ENCODE results near the gene KLHL26.
A peak's percentile ranks its signal among the peaks of the same experiment; 100 is the strongest.

Gene KLHL26

DNA sequence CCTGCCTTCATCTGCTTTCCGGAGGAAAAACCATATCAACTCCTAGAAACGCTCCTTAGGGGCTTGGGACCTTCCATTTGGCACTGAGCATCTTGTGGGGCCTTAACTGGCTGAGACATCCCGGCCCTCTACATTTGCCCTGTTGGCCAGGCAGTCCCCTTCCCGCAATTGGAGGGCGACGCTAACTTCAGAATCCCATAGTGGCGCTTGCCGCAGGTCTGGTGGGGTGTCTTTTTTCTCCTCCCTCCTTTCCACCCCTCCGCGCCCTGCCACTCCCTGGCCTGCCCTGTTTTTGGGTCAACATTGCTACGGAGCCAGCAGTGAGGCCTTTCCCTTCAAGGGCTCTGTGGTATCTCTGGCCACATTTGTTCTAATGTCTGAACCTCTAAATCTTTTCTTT, 33.1 kb downstream of the KLHL26 start:
- TF ChIP-seq, protein P1, sequence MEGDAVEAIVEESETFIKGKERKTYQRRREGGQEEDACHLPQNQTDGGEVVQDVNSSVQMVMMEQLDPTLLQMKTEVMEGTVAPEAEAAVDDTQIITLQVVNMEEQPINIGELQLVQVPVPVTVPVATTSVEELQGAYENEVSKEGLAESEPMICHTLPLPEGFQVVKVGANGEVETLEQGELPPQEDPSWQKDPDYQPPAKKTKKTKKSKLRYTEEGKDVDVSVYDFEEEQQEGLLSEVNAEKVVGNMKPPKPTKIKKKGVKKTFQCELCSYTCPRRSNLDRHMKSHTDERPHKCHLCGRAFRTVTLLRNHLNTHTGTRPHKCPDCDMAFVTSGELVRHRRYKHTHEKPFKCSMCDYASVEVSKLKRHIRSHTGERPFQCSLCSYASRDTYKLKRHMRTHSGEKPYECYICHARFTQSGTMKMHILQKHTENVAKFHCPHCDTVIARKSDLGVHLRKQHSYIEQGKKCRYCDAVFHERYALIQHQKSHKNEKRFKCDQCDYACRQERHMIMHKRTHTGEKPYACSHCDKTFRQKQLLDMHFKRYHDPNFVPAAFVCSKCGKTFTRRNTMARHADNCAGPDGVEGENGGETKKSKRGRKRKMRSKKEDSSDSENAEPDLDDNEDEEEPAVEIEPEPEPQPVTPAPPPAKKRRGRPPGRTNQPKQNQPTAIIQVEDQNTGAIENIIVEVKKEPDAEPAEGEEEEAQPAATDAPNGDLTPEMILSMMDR (IDR thresholded peaks at IDR 0.05), result no peak
- TF ChIP-seq ZFX (IDR thresholded peaks at IDR 0.05; ENCODE audit: borderline replicate concordance), result no peak
- H3K27ac ChIP-seq, result no peak overlapping the region

DNA sequence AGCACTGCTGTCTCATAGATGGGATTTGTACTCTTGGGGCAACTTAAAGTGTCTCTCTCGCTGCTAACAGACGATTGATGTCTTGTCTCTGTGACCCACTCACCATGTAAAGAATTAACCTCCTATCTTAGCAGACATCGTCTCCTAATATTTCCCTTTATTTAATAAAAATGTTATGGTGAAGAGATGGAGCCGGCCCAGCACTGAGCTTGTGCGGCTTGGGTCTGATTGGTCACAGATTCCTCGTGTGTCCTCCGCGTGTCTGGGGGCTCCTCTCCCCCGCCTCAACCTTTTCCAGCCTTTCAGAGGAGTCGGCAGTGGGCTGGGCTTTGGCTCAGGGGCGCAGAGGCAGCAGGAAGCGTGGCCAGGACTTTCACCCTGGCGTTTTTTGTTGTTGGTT, 33.5 kb downstream of the KLHL26 start:
- TF ChIP-seq, protein P1 (IDR thresholded peaks at IDR 0.05), result no peak
- TF ChIP-seq ZFX (IDR thresholded peaks at IDR 0.05; ENCODE audit: borderline replicate concordance), result no peak
- no peak overlapping the region for H3K27ac ChIP-seq

DNA sequence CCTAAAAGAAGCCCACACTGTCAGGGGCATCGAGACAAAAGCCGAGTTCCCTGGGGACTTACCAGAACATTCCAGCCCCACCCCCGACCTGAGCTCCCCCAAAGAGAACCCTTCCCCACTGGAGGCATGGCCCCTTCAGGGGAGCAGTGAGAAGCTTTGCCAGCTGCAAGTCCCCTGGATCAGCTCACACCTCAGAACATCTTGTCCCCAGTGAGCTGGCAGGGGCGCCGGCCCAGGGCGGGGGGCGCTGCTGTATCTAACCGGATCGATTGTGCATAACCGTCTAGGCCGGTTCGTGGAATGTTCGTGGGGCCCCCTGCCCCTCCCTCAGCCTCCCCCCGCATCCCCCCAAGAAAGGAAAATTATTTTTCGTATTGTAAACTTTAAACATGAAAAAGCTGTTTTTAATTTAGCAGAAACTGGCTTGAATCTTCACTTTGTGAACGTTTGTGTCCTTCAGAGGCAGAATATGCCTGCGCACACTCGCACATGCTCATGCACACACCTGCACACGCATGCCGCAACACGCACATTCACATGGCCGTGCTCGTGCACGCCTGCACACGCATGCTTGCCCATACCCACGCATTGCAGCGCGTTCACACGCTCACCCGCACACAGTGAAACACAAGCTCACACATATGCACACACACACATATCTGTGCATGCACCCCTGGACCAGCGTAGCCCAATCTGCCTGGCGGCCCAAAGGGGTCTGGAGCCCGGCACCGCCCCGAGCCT, 34.6 kb downstream of the KLHL26 start:
- H3K27ac ChIP-seq, result no peak overlapping the region
- no peak for TF ChIP-seq ZFX (IDR thresholded peaks at IDR 0.05; ENCODE audit: borderline replicate concordance)
- TF ChIP-seq, protein P1 (IDR thresholded peaks at IDR 0.05), result no peak

DNA sequence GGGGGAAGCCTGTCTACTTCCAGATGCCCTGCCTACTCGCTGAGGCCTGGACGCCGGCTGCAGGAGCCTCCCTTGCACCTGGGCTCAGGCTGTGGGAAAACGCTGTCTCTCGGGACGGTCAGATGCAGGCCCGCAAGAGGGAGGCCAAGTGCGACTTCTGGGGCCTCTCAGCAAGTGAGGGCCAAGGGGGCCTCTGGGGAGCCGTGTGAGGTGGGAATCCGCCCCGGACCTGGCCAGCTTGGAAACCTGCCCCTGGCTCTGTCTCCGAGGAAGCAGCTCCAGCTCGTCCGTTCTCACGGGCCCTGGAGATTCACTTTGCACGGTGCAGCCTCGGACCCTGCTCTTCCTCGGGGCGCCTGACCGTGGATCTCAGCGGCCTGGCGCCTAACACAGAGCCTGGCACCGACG, 35.2 kb downstream of the KLHL26 start:
- no peak overlapping the region for H3K27ac ChIP-seq

DNA sequence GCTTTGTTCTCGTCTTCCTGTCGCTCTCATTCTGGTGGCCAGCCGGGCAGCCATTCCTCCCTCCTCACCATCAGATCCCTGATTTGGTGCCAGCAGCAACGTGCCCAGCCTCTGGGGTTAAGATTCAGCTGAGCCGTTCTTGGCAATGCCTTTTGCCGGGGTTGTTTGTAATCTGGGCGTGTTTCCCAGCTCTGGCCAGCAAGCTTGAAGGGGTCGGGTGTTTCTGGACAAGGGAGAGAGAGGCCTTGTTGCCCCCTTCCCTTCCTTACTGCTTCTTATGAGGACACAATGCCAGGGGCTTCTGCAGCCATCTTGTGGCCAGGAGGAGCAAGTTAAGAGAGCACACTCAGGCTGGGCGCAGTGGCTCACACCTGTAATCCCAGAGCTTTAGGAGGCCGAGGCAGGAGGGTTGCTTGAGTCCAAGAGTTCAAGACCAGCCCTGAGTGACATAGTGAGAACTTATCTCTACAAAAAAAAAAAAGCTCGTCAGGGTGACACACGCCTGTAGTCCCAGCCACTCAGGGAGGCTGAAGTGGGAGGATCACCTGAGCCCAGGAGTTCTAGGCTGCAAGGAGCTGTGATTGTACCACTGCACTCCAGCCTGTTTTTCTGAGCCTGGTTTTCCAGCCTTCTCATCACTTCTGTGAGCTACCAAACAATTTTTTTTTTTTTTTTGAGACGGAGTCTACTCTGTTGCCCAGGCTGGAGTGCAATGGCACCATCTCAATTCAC, 35.9 kb downstream of the KLHL26 start:
- H3K27ac ChIP-seq, result no peak overlapping the region
- TF ChIP-seq, protein P1 (IDR thresholded peaks at IDR 0.05), result peak; percentile 18; the same call in 1 of the 2 replicates
- no peak for TF ChIP-seq ZFX (IDR thresholded peaks at IDR 0.05; ENCODE audit: borderline replicate concordance)

More for the DNA sequence above, 35.2 kb downstream of the KLHL26 start:
- TF ChIP-seq ZFX (IDR thresholded peaks at IDR 0.05; ENCODE audit: borderline replicate concordance), result no peak
- TF ChIP-seq, protein P1 (IDR thresholded peaks at IDR 0.05), result no peak

DNA sequence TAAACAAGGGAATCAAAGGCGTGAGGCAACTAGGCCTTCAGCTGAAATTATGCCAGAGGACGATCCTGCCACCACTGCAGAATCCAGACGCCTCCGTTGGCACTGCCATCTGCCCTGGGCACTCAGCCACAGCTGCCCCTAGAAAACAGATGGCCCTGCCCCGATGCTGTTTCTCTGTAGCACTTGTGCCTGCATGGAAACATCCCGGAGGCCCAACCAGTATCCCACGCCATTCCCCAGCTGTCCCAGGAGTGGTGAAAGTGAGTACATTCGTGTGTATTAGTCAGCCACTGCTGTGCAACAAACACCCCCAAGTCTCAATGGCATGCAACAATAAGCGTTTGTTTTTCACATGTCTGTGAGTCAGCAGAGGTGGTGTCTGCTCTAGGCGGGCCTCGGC, 37.8 kb downstream of the KLHL26 start:
- TF ChIP-seq ZFX (IDR thresholded peaks at IDR 0.05; ENCODE audit: borderline replicate concordance), result no peak
- TF ChIP-seq, protein P1 (IDR thresholded peaks at IDR 0.05), result no peak
- H3K27ac ChIP-seq, result no peak overlapping the region

DNA sequence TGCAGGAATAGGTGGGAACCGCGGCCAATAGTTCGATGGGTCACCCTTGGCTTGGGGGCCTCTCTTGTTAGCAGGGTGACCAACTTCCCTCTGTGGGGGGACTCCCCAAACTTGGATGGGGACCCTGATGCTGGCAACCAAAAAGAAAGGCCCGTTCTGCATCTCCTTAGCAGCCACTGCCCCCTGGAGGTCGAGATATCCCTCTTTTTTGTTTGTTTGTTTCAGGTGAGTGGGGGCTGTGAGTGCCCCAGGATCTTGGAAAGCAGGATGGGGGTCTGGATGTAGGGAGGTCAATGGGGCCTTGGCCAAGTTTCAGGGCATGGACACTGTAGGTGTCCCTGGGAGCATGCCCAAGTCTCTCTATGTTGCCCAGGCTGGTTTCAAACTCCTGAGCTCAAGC, 39.0 kb downstream of the KLHL26 start:
- TF ChIP-seq ZFX (IDR thresholded peaks at IDR 0.05; ENCODE audit: borderline replicate concordance), result no peak
- TF ChIP-seq, protein P1 (IDR thresholded peaks at IDR 0.05), result peak; percentile 29

More for the DNA sequence above, 39.0 kb downstream of the KLHL26 start:
- H3K27ac ChIP-seq, result no peak overlapping the region
